Memory B cell (primary cell): ENCODE measurements around the gene SHISAL2A.

ENCODE experiments used
- ATAC-seq: fragments of 150-1000 bp; cut with Tn5 transposase; 2 replicates; pipeline ENCODE4 v1.10.0; 2021; ENCODE audit warnings: low read depth, mild to moderate bottlenecking, moderate library complexity
- DNase-seq, 2 donors: peaks; one replicate each; pipeline ENCODE4 v3.0.0; 2022; ENCODE audit warnings: low spot score in 2 of 2
- H3K27ac Mint-ChIP-seq: one replicate; pipeline ENCODE4 v1.8.0; 2022; ENCODE audit warnings: mild to moderate bottlenecking, moderate library complexity, mixed read lengths
- H3K27me3 Mint-ChIP-seq: one replicate; pipeline ENCODE4 v1.8.0; 2022; ENCODE audit warnings: mixed read lengths
- H3K36me3 Mint-ChIP-seq: one replicate; pipeline ENCODE4 v1.8.0; 2022; ENCODE audit warnings: mild to moderate bottlenecking, mixed read lengths
- H3K4me1 Mint-ChIP-seq: one replicate; pipeline ENCODE4 v1.8.0; 2022; ENCODE audit warnings: mixed read lengths
- H3K4me3 Mint-ChIP-seq: one replicate; pipeline ENCODE4 v1.8.0; 2022; ENCODE audit warnings: mild to moderate bottlenecking, moderate library complexity, mixed read lengths
- H3K9me3 Mint-ChIP-seq: one replicate; pipeline ENCODE4 v1.8.0; 2022; ENCODE audit warnings: mixed read lengths

Gene SHISAL2A

DNA sequence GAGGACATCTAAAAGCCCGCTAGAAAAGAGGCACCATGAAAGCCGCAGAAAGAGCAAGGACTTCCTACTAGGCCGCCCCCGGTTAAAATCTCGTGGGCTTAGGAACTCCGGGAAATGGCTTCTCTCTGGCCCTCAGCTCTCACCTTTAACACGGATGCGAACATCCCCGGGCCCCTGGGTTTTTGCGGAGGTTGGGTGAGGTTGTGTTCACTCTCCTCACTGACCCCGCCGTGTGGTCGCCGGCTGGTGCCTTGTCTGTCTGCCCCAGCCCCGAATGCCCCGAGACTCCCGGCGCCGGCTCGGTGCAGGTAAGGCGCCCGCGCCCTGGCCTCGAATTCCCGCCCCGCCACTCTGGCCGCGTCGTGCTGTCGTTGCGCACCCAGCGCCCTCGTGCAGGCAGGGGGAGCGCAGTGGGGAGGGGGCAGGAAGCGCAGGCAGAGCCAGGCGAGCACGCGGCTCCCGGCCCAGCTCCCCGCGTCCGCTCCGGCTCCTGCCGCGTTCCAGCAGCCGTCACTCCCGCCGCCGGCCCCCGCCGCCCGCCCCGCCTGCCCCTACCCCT, at the start of gene SHISAL2A:
Gene SHISAL2A, plus strand, starts transcription at position 437 of the 559 bp plus-strand sequence. CDS start 326 bp downstream, outside the sequence.
- ATAC-seq: peak; percentile 23
- Mint-ChIP-seq H3K36me3 (peaks cover 4% of the 10 kb centered on the region), H3K9me3 (no peaks in the 10 kb centered on the region), H3K27me3 (no peaks in the 10 kb centered on the region), H3K4me1 (peaks cover 50% of the 10 kb centered on the region), H3K27ac (peak within 1 kb of the TSS; percentile 98), H3K4me3 (peak within 1 kb of the TSS; percentile 90)
- DNase-seq: peak; percentile 53 to 65

DNA sequence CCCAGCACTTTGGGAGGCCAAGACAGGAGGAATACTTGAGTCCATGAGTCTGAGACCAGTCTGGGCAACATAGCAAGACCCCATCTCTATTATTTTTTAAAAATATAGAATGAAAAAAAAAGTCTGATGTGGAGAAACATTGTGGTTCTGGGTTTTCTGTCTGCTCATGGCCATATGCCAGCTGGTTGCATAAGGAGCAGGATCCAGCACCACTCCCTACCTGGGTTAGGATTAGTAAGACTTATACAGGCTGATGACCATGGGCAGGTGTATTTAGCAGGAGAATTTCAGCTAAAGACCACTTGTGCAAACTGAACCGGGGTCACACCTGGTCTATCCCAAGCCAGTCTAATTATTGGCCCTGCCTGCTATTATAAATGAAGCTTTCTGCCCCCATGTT, 47.5 kb upstream of the SHISAL2A start:
- Mint-ChIP-seq H3K27ac (no peak overlapping the region), H3K4me1 (peaks cover 14% of the 10 kb centered on the region), H3K4me3 (no peak overlapping the region), H3K27me3 (no peaks in the 10 kb centered on the region), H3K9me3 (no peaks in the 10 kb centered on the region), H3K36me3 (peaks cover 2% of the 10 kb centered on the region)
- DNase-seq: no peak
- ATAC-seq: no peak

DNA sequence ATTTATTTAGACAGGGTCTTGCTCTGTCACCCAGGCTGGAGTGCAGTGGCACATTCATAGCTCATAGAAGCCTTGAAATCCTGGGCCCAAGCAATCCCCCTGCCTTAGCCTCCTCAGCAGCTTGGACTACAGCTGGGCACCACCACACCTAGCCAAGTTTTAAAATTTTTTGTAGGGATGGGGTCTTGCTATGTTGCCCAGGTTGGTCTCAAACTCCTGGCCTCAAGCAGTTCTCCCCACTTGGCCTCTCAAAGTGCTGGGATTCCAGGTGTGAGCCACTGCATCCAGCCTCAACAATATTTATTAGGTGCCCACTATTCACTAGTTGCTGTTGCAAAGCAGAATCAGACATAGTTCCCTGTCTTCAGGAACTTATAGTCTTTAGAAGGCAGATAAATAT, 44.9 kb upstream of the SHISAL2A start:
- Mint-ChIP-seq H3K27ac (peak overlapping the region; percentile 4), H3K4me1 (peaks cover 25% of the 10 kb centered on the region), H3K27me3 (no peaks in the 10 kb centered on the region), H3K4me3 (no peak overlapping the region), H3K36me3 (peaks cover 2% of the 10 kb centered on the region), H3K9me3 (no peaks in the 10 kb centered on the region)
- ATAC-seq (no peak), DNase-seq (no peak)

DNA sequence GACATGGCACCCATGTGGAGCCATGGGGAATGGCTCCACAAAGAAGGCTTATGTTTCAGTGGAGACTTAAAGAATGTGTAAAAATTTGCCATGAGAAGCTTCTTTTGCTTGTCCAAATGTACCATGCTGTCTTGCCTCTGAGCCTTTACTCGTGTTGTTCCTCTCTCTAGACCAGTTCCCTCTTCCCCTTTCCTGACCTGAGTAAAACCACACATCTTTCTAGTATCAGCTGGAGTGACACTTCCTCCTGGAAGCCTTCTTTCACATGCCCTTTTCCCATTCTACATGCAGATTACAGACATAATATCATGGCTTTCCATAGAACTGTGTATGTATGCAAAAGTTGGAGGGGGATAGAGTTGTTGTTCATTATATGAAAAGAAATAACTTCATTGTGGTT, 44.4 kb upstream of the SHISAL2A start:
- Mint-ChIP-seq H3K9me3 (no peaks in the 10 kb centered on the region), H3K4me1 (peaks cover 28% of the 10 kb centered on the region), H3K4me3 (no peak overlapping the region), H3K27me3 (no peaks in the 10 kb centered on the region), H3K27ac (peak overlapping the region; percentile 4), H3K36me3 (peaks cover 2% of the 10 kb centered on the region)
- no peak for DNase-seq
- peak; percentile 37 for ATAC-seq

DNA sequence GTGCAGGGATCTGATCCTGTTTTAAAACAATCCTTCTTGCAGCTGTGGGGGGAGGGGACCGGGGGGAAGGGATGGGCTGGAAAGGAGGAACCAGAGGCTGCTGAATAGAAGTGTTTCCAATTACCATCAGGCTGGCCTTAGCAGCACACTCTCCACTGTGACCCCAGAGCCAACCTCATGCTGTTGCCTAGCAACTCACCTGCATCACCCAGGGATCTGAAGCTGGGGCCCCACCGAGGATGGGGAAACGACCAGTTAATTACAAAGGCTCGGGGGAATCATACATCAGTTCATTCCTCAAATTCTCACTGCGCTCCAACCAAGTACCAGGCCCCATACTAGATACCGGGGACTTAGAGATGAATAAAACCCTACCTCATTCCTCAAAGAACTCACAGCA, 42.7 kb upstream of the SHISAL2A start:
- Mint-ChIP-seq H3K27me3 (no peaks in the 10 kb centered on the region), H3K4me3 (no peak overlapping the region), H3K36me3 (no peaks in the 10 kb centered on the region), H3K27ac (no peak overlapping the region), H3K9me3 (no peaks in the 10 kb centered on the region), H3K4me1 (peaks cover 31% of the 10 kb centered on the region)
- no peak for DNase-seq
- ATAC-seq: no peak

DNA sequence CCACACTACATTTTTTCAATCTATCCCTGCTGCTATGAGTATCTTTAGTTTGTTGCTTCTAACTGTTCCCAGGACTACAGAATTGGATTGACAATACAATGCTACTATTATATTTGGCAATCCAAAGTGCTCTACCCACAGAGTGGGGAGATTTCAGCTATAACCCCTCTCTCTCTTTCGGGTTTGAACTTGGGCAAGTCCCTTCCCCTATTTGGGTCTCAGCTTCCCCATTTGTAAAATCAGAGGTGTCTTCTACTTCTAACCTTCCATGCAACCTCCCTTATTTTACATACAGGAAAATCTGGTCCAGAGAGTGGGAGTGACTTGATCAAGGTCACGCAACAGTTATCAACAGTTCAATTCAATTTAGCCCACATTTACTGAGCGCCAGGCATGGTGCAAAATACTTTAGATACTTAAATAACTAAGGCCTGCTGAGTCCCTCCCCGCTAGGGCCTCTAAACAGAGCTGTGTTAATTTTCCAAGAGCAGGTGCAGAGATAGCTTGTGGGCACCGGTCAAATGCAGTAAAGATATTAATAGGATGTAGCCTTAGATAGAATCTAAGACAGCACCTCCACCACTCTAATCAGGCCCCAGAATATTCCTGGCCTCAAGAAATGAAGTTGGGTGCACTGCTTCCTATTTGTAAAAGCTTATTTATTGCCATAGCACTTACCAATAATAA, 40.2 kb upstream of the SHISAL2A start:
- Mint-ChIP-seq H3K27ac (peak overlapping the region; percentile 78), H3K36me3 (no peaks in the 10 kb centered on the region), H3K27me3 (no peaks in the 10 kb centered on the region), H3K4me1 (peaks cover 31% of the 10 kb centered on the region), H3K9me3 (no peaks in the 10 kb centered on the region), H3K4me3 (peak overlapping the region; percentile 19)
- DNase-seq (no peak), ATAC-seq (peak; percentile 77)

DNA sequence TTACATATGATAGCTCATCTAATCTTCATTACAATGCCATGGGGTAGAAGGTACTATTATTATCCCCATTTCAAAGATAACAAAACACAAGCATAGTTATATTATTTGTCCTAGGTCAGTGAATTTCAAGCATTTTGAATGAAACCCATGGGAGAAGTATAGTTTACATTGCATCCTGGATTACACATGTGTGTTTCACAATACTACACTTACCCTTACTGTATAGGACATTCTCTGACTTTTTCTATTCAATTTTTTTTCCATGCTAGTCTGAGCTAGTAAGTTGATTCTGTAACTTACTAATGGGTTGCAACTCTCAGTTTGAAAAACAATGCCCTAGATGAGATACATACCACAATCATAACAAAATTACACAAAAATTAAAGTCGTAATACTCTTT, 39.5 kb upstream of the SHISAL2A start:
- DNase-seq (no peak), ATAC-seq (no peak)
- Mint-ChIP-seq H3K9me3 (no peaks in the 10 kb centered on the region), H3K27me3 (no peaks in the 10 kb centered on the region), H3K4me1 (peaks cover 29% of the 10 kb centered on the region), H3K27ac (peak overlapping the region; percentile 60), H3K36me3 (no peaks in the 10 kb centered on the region), H3K4me3 (no peak overlapping the region)

DNA sequence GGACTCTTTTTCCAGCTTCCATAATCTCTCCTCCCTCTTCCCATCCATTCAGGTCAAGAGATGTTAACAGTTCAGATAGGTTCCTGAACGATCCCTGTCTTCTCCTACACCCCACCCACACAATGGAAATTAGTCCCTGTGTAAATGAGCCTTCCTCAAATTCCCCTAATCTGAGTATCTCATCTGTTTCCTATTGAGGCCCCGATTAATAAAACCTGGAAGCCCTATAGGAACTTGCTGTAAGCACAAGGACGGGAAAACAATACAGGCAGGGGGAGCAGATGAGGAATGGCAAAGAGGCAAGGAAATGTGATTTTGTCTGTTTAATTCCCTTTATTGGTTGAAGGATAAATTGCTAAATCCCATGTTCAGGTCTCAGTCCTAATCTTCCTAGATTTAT, 37.9 kb upstream of the SHISAL2A start:
- Mint-ChIP-seq H3K27me3 (no peaks in the 10 kb centered on the region), H3K27ac (peak overlapping the region; percentile 64), H3K9me3 (no peaks in the 10 kb centered on the region), H3K4me3 (no peak overlapping the region), H3K36me3 (no peaks in the 10 kb centered on the region), H3K4me1 (peaks cover 26% of the 10 kb centered on the region)
- no peak for ATAC-seq
- no peak for DNase-seq

DNA sequence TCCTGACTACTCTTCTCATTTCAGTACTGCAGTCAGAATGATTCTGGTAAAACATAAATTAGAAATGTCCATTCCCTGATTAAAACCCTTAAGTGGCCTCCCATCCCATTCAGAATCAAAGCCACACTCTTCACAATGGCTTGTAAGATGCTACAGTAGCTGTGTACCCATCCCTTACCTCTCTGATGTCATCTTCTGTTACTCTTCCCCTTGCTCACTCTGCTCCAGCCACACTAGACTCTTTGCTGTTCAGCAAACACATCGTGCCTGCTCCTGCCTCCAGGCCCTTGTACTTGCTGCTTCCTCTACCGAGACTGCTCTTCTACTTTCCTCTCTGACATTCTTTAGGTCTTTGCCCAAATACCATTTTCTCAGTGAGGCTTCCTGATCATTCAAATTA, 35.1 kb upstream of the SHISAL2A start:
- Mint-ChIP-seq H3K27me3 (no peaks in the 10 kb centered on the region), H3K27ac (no peak overlapping the region), H3K4me1 (peaks cover 23% of the 10 kb centered on the region), H3K36me3 (no peaks in the 10 kb centered on the region), H3K9me3 (no peaks in the 10 kb centered on the region), H3K4me3 (no peak overlapping the region)
- ATAC-seq (no peak), DNase-seq (no peak)

DNA sequence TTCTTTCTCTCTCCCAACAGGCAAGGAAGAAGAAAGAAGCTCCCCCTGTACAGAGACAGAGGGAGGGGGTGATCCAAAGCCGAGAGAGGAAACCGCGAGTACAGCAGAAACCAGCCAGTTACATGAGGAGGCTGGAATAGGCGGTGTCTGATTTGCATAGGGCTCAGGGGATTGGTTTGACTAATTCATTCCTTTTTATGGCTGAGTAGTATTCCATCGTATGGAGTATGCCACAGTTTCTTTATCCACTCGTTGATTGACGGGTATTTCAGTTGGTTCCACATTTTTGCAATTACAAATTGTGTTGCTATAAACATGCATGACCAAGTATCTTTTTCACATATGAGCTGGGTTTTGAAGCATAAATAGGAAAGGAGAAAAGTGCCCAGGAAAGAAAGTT, 34.2 kb upstream of the SHISAL2A start:
- no peak for ATAC-seq
- Mint-ChIP-seq H3K27me3 (no peaks in the 10 kb centered on the region), H3K4me1 (peaks cover 24% of the 10 kb centered on the region), H3K36me3 (no peaks in the 10 kb centered on the region), H3K9me3 (no peaks in the 10 kb centered on the region), H3K27ac (no peak overlapping the region), H3K4me3 (no peak overlapping the region)
- DNase-seq: no peak

DNA sequence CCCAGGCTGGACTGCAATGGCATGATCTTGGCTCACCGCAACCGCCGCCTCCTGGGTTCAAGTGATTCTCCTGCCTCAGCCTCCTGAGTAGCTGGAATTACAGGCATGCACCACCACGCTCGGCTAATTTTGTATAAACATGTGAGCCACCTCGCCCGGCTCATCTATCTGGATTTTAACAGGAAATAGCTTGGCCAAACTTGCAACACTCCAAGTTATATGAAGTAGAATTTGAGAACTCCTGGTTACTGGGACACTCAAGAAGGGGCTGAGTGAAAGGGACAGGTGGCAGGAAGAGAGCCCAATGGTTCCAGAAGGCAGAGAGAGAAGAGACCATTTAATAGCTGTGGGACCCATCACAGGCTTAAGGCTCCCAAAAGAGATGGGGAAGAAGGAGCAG, 33.7 kb upstream of the SHISAL2A start:
- H3K27ac Mint-ChIP-seq: no peak overlapping the region

DNA sequence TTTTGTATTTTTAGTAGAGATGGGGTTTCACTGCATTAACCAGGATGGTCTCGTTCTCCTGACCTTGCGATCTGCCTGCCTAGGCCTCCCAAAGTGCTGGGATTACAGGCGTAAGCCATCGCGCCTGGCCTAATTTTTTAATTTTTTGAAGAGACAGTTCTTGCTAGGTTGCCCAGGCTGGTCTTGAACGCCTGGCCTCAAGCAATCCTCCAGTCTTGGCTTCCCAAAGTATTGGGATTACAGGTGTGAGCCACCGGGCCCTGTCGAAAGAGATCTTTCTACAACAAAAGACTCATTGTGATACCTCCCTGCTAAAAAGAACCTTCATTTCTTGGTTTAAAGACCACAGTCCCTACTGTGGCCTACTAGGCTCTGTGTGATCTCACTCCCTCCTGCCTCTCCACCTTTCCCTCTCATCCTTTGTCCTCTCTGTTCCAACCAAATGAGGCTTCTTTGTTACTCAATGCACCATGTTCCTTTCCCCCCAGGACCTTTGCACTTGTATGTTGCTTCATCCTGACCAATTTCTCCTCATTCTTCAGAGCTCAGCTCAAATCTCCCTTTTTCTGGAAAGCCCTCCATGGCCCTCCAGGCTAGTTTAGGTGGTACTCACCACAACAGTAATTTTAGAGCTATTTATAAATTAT, 32.3 kb upstream of the SHISAL2A start:
- H3K4me1 Mint-ChIP-seq: peaks cover 34% of the 10 kb centered on the region
- no peak for DNase-seq
- H3K27me3 Mint-ChIP-seq: no peaks in the 10 kb centered on the region
- H3K36me3 Mint-ChIP-seq: peaks cover 1% of the 10 kb centered on the region
- no peak for ATAC-seq
- H3K4me3 Mint-ChIP-seq: no peak overlapping the region
- no peak overlapping the region for H3K27ac Mint-ChIP-seq
- no peaks in the 10 kb centered on the region for H3K9me3 Mint-ChIP-seq

More for the DNA sequence above, 33.7 kb upstream of the SHISAL2A start:
- no peaks in the 10 kb centered on the region for H3K27me3 Mint-ChIP-seq
- ATAC-seq (no peak), DNase-seq (no peak)
- H3K4me3 Mint-ChIP-seq: no peak overlapping the region
- H3K4me1 Mint-ChIP-seq: peaks cover 29% of the 10 kb centered on the region
- no peaks in the 10 kb centered on the region for H3K9me3 Mint-ChIP-seq
- peaks cover 1% of the 10 kb centered on the region for H3K36me3 Mint-ChIP-seq

DNA sequence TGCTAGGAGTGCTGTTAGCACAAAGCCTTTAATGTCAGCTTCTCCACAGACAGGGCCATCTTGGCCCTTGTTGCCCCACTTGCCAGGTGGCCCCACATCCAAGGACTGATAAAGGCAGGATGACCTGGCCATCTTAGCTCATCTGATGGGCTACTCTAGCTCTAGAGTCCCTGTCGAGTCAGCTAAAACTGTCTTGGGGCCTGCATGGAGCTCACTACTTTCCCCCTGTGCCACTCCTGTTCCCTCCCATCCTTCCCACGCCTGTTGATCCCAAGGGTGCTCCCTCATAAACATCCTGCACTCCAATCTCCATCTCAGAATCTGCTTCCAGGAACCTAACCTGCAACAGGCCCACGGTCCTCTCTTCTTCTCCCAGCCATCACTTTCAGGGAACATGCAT, 31.4 kb upstream of the SHISAL2A start:
- ATAC-seq (no peak), DNase-seq (no peak)
- Mint-ChIP-seq H3K4me3 (peak overlapping the region; percentile 85), H3K9me3 (no peaks in the 10 kb centered on the region), H3K36me3 (peaks cover 6% of the 10 kb centered on the region), H3K4me1 (peaks cover 42% of the 10 kb centered on the region), H3K27me3 (no peaks in the 10 kb centered on the region), H3K27ac (peak overlapping the region; percentile 84)

DNA sequence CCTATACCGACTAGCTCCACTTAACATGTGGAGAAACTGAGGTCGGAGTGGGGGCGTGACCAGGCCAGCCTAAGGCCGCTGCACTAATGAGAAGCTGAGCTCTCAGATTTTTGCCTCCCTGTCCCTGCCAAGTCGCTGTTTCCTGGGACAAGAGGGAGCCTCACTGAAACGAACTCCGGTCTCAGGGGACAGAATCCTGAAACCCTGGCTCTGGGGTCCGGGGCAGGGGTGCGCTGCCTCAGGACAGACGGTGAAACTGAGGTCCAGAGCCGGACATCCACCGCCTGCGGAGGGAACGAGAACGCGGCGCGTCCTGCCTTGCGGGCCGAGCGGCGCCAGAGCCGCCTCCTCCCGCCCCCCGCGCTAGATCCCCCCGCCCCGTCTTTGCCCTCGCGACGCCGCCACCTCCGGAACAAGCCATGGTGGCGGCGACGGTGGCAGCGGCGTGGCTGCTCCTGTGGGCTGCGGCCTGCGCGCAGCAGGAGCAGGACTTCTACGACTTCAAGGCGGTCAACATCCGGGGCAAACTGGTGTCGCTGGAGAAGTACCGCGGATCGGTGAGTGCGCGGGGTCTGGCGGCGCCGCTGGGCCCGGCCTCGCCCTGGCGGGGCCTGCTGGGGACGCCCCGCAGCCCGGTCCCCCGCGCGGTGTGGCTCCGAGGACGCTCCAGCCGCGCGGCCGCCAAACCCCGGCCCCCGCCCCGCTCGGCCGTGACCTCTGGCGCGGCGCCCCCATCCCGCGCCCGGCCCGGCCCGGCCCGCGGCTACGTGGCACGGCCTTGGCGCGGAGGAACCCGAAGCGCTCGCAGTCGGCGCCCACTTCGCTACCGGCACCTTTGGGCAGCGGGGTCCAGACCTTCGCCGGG, 30.7 kb upstream of the SHISAL2A start, which contains the start of gene GPX7:
Gene GPX7, plus strand, starts transcription at position 381 of the 865 bp plus-strand sequence. Its CDS starts 39 bp downstream, at position 420.
- Mint-ChIP-seq H3K4me3 (peak within 1 kb of the TSS; percentile 90), H3K4me1 (peaks cover 44% of the 10 kb centered on the region), H3K9me3 (no peaks in the 10 kb centered on the region), H3K36me3 (peaks cover 10% of the 10 kb centered on the region), H3K27me3 (no peaks in the 10 kb centered on the region), H3K27ac (peak within 1 kb of the TSS; percentile 84)
- ATAC-seq (peak; percentile 74), DNase-seq (peak; percentile 22 to 51)
